HCEC 1CT (cell line): Measurements from ENCODE around the gene FUT2.
"Not testable (repeated sequence)": the region's sequence is repeated elsewhere in the genome, so short reads cannot be mapped to it uniquely, and the experiment has no call there.

ENCODE experiments used
- DNase-seq: peaks from one replicate; pipeline ENCODE4 v3.0.0-alpha.2; 2017

FUT2 gene

GRCh38 chr19:48671446-48671995 is 24.2 kb upstream of the FUT2 start:
- no peak for DNase-seq

GRCh38 chr19:48672994-48673393 is 22.8 kb upstream of the FUT2 start, which contains the start of gene NTN5:
NTN5 (minus strand) TSS chr19:48673017; CDS start chr19:48670986, 2,031 bp downstream.
- no peak for DNase-seq

- DNase-seq: no peak
These were observed 22.2 kb upstream of the FUT2 start for GRCh38 chr19:48673436-48674100.

- no peak for DNase-seq
These were observed 21.5 kb upstream of the FUT2 start for GRCh38 chr19:48674216-48674809.

GRCh38 chr19:48674921-48675824 is 20.6 kb upstream of the FUT2 start:
- DNase-seq: peak; percentile 68

GRCh38 chr19:48676487-48676886 is 19.3 kb upstream of the FUT2 start:
- DNase-seq: no peak

- no peak for DNase-seq
These were observed 18.9 kb upstream of the FUT2 start for GRCh38 chr19:48676887-48677286.

- no peak for DNase-seq
These were observed 17.6 kb upstream of the FUT2 start for GRCh38 chr19:48678201-48678600.

- DNase-seq: not testable (repeated sequence)
These were observed 15.8 kb upstream of the FUT2 start for GRCh38 chr19:48680006-48680405.

- no peak for DNase-seq
These were observed 15.2 kb upstream of the FUT2 start for GRCh38 chr19:48680436-48681126.

GRCh38 chr19:48681127-48681470 is 14.7 kb upstream of the FUT2 start:
- peak; percentile 43 for DNase-seq

GRCh38 chr19:48683349-48683748 is 12.4 kb upstream of the FUT2 start:
- DNase-seq: no peak

- no peak for DNase-seq
These were observed 10.2 kb upstream of the FUT2 start for GRCh38 chr19:48685583-48685982.

- no peak for DNase-seq
These were observed 9.7 kb upstream of the FUT2 start for GRCh38 chr19:48686088-48686487.

GRCh38 chr19:48686637-48687036 is 9.1 kb upstream of the FUT2 start:
- not testable (repeated sequence) for DNase-seq

- DNase-seq: no peak
These were observed 8.0 kb upstream of the FUT2 start for GRCh38 chr19:48687776-48688175.

- no peak for DNase-seq
These were observed 6.3 kb upstream of the FUT2 start for GRCh38 chr19:48689449-48689848.

- not testable (repeated sequence) for DNase-seq
These were observed 2.1 kb upstream of the FUT2 start for GRCh38 chr19:48693629-48694028.

GRCh38 chr19:48696353-48697010 is 711 bp downstream of the FUT2 start:
- no peak for DNase-seq

- DNase-seq: peak; percentile 77
These were observed 2.3 kb downstream of the FUT2 start for GRCh38 chr19:48698046-48698445.

GRCh38 chr19:48702701-48703100 is 6.9 kb downstream of the FUT2 start:
- DNase-seq: no peak

- DNase-seq: no peak
These were observed 7.5 kb downstream of the FUT2 start for GRCh38 chr19:48703316-48703715.
